D341Med (cell line): ENCODE data around the gene MARK3.
"Not testable (repeated sequence)": the region's sequence is repeated elsewhere in the genome, so short reads cannot be mapped to it uniquely, and the experiment has no call there.

Experiments used
- DNase-seq: peaks from one replicate; pipeline ENCODE4 v3.0.0; 2012; ENCODE audit warnings: low spot score

MARK3 gene

GRCh38 chr14:103385152-103385928, at the start of gene MARK3:
TSS of gene MARK3 (plus strand) at chr14:103385415. CDS start at chr14:103386030, 615 bp downstream.
- DNase-seq, result peak; percentile 99

GRCh38 chr14:103336191-103336590, 49.0 kb upstream of the MARK3 start:
- no peak for DNase-seq

DNA sequence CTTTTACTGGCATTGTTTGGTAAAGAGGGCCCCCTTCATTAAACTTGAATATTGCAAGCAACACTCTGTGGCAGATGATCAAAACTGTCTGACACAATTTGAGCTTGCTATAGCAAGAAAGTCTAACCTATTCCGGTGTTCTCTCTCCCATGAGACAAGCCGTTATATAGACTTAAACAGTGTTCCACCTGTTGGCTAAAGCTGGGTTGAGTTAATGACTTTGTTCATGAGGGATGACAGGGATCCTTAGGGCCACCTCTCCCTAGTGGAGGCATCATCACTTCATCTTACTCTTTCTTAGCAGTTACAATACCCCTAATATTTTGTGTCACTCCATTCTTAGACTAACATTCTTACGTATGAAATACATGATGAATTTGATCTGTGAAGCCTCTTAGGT, 47.4 kb upstream of the MARK3 start:
- no peak for DNase-seq

GRCh38 chr14:103339561-103339960, 45.7 kb upstream of the MARK3 start:
- DNase-seq, result no peak

GRCh38 chr14:103340480-103341212, 44.6 kb upstream of the MARK3 start:
- no peak for DNase-seq

GRCh38 chr14:103341250-103342129, 43.7 kb upstream of the MARK3 start:
- DNase-seq, result no peak

DNA sequence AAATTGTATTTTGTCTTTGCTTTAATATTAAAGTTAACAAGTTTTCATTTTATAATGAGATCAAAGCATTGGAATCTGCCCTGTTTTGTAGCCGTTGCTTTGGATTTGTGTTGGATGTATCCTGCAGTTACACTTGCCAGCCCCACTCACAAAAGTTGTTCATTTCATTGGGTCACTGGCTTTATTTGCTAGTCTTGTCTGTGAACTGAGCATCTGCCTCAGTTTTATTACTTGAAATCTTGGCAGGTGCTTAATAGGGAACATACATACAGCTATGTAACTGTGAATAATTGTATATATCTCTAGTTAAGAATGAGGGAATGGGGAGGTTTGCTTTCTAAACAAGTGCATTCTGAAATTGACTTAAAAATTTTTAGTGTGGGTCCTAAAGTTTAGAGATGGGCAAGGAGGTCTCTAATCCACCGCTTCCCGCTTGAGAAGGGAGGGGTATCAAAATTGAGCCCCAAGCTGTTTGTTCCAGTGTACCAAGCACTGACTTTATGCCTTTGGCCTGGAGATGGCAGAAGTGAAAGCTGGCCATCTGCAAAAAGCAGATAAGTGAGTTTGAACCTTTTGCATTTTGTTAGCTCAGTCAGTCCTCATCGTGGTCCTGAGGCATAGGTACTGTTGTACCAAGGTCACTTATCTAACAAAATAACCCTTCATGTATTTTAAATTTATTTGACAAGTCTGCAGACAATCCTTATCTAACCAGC, 41.9 kb upstream of the MARK3 start:
- DNase-seq, result no peak

DNA sequence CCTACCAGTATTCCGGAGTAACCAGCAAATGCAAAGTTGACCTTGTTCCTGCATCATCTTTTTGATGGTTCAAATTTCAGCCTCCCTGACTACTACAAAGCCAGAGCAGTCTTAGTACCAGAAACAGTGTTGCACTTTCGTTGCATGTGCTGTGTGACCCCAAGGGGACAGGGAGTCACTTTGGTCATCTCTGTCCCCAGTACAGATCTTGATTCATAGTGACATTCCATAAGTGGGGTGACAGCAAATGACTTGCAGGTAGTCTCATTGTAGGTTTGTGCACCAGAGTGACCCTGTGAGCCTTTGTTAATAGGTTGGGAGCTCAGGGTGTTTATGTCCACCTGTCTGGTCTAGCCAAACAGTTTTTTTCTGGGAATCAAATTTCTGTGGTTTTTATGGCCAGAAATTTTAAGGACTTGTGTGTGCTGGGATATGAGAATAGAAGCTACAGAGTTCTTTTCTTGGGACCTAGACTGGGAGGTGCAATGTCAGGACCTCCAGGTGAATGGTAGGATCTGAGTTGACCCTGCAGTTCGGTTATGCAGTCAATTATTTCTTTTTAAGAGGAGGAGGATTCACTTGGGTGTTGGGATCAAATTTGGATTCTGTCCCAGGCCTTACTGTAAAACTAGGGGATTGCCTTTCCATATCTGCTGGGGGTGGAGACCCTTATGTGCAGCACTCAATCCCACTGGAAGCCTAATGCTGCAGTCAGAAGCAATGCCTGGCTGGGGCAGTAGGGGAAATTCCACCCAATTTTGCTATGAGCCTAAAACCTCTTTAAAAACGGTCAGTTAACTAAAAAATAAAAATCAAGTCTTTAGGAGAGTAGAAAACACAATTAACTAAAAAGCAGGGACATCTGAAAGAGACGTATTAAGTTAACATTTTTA, 41.1 kb upstream of the MARK3 start:
- no peak for DNase-seq

DNA sequence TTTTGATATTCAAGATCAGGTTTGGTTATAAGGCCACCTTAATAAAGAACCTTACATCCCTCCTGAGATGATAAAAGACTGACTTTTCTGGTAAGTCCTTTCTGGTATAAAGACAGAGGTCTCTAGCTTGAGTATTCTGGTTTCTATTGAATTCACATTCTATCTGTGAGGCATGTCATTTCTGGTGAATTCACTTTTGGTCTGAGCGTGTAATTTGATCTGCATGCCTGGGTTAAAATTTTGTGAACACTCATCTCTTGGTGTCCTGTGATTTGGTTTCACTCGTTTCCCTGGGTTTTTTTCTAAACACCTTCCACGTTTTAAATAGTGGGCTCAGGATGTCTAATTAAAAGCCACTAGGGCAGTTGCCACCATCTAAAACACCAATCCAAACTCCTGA, 38.9 kb upstream of the MARK3 start:
- no peak for DNase-seq

GRCh38 chr14:103347091-103347815, 38.0 kb upstream of the MARK3 start:
- DNase-seq, result no peak

GRCh38 chr14:103348154-103348553, 37.1 kb upstream of the MARK3 start:
- no peak for DNase-seq

- no peak for DNase-seq
Measured at GRCh38 chr14:103349982-103350381, 35.2 kb upstream of the MARK3 start.

DNA sequence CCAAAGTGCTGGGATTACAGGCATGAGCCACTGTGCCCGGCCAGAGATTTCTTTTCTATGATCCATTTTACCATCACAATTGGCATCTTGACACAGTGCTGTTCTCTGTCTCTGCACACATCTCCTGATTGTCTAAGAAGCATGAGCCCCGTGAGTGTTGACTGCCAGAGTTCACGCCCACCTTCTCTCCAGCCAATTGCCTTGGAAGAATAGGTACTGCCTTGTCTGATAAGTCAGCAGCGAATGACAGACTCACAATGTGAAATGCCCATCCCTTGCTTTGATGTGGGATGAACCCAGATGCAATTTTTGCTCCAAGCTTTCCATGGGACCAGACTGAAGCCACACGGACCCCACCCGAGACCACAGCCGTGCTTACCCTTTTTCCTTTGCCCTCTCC, 31.9 kb upstream of the MARK3 start:
- DNase-seq, result no peak

DNA sequence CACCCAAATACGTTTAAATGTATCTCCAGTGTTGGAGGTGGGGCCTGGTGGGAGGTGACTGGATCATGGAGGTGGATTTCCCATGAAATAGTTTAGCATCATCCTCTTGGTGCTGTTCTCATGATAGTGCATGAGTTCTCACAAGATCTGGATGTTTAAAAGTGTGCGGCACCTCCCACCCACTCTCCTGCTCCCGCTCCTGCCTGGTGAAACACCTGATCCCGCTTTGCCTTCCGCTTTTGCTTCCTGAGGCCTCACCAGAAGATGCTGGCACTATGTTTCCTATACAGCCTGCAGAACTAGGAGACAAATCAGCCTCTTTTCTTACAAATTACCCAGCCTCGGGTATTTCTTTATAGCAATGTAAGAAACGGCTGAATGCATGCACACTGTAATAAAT, 31.1 kb upstream of the MARK3 start:
- DNase-seq, result no peak

GRCh38 chr14:103356024-103356682, 29.1 kb upstream of the MARK3 start:
- DNase-seq, result no peak

DNA sequence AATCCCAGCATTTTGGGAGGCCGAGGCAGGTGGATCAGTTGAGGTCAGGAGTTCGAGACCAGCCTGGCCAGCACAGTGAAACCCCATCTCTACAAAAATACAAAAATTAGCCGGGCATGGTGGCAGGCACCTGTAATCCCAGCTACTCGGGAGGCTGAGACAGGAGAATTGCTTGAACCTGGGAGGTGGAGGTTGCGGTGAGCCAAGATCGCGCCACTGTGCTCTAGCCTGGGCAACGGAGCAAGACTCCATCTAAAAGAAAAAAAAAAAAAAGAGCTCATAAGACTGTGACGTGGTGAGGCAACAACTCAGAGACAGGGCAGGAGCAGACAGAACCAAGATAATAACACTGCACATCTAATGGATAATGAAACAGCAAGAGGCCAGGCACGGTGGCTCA, 27.7 kb upstream of the MARK3 start:
- not testable (repeated sequence) for DNase-seq

DNA sequence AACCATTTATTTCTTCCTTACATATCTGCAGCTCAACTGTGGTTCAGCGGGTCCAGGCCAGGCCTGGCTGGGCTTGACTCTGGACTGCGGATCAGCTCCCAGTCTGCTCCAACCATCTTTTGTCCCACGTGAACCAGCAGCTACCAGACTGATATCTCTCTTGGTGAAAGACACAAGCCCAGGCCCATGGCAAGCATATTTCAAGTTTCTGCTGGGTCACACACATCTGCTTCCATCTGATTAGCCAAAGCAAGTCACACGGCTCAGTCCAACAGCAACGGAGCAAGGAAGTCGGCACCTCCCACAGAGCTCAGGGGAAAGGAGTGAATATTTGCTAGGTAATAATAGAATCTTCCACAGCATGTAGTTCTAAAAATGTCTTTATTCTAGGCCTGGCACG, 24.7 kb upstream of the MARK3 start:
- DNase-seq, result no peak

GRCh38 chr14:103361867-103362266, 23.3 kb upstream of the MARK3 start:
- no peak for DNase-seq

GRCh38 chr14:103362780-103363179, 22.4 kb upstream of the MARK3 start:
- DNase-seq, result no peak

GRCh38 chr14:103366741-103367140, 18.5 kb upstream of the MARK3 start:
- no peak for DNase-seq
